Heart left ventricle (tissue), 13 donors: ENCODE measurements around the gene BRICD5.

Source experiments
- CTCF ChIP-seq, 12 donors: fragments of 200-600 bp; sonication (generic) in 4 of 12; IDR thresholded peaks; one replicate each; pipeline versions ENCODE4 v1.5.0 to v1.8.0; 2018 to 2022; ENCODE audit warnings: antibody characterized with exemption in 12 of 12, mild to moderate bottlenecking in 5 of 12
- POLR2A ChIP-seq, 2 donors: fragments of 450-650 bp; IDR thresholded peaks; one replicate each; pipeline ENCODE4 v1.6.1; 2017; ENCODE audit warnings: antibody characterized with exemption in 2 of 2, mild to moderate bottlenecking in 2 of 2, moderate library complexity in 2 of 2
- donor health status: ischemic (EF 13 %, LVEDD 7.1; RV severe dilation, severe dysfunction).
- donor health status: DM: no; HTN: yes; CAD: no.
- donor health status: DM: no; HTN: no; CAD: no.
- donor health status: ischemic (EF 25% LVEDD 6.9; RV normal size, moderate dysfunction).
- donor health status: ischemic (EF 25% LVEDD 5.7; RV mildly dilated, moderate dysfunction).
- donor health status: ischemic (EF 35%, LVEDD 5.7; RV mildly dilated, moderate dysfunction).
- donor health status: nonischemic (EF 11% LVEDD 7.7; RV severe dilation, severe dysfunction).
- donor health status: DM: yes; HTN: yes; CAD: no.
- donor health status: PGD.
- donor health status: ischemic (EF 29% LVEDD 5.4; RV normal size, mild dysfunction).
- donor health status: nonischemic (EF 23%, LVEDD 6.1; RV moderate dilation, normal function).

GRCh38 chr16:2176047-2176446 is 34.6 kb downstream of the BRICD5 start:
- TF ChIP-seq CTCF (IDR thresholded peaks at IDR 0.05), result no peak
- TF ChIP-seq POLR2A (IDR thresholded peaks at IDR 0.05), result no peak
